ENCODE measurements around the gene ENOX1.
"Not testable (repeated sequence)": the region's sequence is repeated elsewhere in the genome, so short reads cannot be mapped to it uniquely, and the experiment has no call there.

ENOX1 gene

DNA sequence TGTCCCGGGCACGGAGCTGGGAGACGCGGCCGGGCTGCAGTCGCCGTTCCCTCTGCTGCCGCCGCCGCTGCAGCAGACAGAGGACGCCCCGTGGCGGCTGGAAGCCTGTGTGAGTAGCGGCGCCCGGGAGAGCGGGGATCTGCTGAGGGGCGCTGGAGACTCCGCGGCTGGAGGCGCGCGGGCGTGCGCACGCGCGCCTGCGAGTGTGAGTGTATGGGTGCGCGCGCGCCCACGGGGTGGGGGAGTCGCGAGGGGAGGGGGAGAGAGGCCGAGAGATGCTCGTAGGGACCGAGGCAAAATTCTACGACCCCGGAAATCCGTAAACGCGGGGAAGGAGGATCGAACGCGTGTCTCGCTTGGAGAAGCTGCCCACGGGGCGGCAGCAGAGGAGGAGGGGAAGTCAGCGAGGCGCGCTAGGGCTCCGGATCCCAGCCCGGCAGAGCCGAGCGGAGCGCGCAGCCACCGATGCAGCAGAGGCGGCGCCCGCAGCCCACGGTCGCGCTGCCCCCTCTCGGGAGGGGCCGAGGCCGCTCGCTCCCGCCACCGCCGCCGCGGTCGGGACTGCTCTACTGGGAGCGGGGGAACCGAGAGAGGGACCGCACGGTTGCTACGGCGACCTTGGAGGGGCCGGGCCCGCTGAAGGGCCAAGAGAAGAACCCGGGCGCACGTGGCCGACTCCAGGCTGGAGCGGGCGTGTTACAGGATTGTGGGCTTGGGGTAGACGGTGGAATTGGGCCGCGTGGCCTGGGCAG, at the start of gene ENOX1:
Gene ENOX1 (minus strand): TSS at position 207 of the 752 bp plus-strand sequence.
- DNase-seq = no peak

DNA sequence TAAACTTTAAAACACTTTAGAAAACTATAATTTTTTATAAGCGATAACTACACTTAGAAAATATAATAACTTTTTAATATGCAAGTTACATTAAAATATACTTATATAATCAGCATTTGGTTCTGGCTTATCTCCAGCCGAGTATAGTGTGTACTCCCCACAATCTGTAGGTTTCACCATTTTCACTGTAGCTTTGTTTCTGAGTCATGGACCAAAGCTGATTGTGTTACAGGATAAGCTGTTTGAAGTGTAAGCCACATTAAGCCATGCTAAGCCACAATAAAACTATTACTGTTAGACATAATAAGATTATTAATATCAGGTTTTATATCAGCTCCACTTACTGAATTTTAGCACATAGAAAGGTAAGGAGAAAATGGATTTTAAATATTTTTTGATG, 48.9 kb upstream of the ENOX1 start:
- DNase-seq = no peak

DNA sequence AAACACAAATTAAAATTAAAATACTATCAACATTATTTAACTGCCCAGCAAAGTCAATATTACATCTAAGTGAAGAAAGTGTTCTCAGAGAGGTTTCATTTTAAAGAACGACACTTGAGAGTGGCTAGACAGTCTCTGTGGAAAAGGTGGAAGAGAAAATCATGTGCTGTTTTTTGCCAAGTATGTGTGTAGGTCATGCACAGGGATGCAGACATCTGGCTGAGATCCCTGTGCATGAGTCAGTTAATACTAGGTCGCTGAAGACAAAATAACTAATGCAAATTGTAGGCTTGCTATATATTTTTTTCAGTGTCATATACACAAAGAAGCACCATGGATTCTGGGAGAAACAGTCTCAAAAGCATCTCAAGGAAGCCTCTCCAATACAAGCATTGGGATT, 44.3 kb upstream of the ENOX1 start:
- no peak for DNase-seq

DNA sequence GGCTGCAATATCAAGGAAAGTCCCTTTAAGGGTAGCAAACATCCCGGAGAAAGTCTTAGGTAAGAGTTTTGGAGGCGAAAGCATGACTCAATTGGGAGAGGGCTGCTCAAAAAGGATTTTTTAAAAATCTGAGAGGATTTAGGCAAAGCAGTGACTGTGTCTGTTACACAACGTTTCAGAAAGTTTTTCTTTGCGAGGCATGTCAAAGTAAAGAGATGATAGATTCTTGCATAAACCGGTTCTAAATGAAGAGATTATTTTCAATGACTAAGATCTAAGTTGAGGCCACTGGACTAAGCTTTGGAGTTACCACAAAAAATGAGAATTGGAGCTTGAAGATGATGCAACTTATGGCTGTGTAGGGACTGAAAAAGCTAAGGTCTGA, 43.7 kb upstream of the ENOX1 start:
- no peak for DNase-seq

DNA sequence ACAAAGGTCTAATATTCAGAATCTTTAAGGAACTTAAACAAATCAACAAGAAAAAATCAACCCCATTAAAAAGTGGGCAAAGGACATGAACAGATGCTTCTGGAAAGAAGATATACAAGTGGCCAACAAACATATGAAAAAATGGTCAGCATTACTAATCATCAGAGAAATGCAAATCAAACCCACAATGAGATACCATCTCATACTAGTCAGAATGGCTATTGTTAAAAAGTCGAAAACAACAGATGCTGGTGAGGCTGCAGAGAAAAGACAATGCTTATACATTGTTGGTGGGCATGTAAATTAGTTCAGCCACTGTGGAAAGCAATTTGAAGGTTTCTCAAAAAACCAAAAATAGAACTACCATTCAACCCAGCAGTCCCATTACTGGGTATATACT, 37.9 kb upstream of the ENOX1 start:
- not testable (repeated sequence) for DNase-seq

DNA sequence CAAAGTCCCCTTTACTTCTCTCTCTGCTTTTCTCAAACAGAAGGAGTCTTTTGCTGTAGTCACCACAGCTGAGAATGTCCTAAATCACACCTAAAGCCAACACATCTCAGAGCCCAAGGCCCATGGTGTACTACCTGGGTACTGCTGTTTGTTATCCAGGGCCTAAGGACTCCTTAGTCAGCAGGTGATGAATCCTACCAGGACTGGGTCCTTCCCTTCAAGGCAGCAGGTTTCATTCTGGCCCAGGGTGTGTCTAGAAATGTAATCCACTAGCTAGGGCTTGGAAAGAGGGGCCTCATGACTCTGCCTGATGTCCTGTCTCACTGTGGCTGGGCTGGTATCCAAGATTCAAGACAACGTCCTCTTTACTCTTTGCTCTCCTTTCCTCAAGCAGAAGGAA, 36.2 kb upstream of the ENOX1 start:
- no peak for DNase-seq

DNA sequence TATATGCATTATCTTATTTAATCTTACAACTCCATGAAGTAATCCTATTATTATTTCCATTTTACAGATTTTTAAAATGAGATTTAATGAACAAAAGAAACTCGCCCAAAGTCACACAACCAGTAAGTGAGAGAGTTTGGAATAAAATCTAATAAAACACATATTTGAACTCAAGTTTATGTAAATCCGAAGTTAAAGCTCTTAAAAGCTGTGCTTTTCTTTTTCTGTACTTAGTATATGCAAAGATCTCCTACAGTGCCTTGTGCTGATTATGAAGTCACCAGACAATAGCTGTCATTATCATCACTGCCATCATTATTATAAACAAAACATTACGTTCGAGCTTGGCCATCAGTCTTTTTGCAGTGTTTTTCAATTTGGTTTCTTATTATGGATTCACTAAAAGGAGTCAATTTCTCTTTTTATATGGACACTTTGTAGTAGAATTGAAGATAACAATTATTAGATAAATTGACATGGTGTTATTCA, 29.7 kb upstream of the ENOX1 start:
- DNase-seq = no peak

DNA sequence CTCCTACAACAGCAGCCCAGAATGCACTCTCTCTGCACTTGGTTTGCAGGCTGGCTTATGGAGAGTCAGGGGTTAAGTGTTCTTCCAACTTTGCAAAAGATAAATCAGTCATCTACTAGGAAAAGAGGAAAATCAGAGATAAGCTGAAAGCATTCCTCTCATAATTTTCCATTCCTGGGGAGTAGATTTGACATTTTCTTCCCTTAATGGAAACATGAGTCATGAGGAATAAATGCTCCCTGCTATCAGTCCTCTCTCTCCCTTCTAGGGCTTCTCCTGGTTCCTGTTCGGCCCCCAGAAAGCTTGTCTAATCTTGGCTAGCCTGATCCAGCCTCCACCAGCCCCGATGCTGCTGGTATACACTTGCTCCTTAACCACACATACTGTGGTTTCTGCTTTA, 28.4 kb upstream of the ENOX1 start:
- no peak for DNase-seq

DNA sequence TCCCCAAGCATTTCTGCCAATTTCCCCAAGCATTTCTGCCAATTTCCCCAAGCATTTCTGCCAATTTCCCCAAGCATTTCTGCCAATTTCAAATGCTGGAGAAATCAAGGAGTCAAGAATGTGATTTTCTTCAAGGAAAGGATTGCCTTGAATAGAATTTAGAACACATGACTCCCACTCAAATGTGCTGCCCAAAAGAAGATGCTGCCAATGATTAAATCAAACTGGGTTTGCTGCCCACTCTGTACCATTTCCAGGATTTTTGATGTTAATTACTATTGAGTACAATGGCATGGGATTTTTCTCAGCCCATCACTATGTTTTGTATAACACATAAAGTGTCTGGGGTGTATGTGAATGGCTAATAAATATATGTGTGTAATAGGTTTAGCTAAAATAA, 21.9 kb upstream of the ENOX1 start:
- DNase-seq = no peak

DNA sequence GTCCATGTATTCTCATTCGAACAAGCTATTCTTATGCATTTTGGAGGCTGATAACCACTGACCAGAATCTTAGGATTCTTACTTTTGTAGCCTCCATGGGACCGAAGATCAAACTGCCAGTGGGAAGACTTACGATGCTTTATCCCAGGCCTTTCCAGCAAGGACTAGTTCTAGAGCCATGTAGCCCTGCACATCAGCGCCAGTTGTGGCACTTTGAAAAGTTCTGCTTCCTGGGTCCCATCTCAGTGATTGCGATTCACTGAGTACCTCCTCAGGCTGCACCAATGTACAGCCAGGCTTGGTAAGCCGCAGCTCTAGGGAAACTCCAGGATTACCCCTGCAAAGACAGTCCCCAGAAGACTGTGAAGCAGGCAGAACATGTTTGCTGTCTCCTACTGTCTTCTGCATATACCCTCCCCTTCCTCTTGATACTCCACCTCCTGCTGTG, 18.9 kb upstream of the ENOX1 start:
- DNase-seq = no peak

DNA sequence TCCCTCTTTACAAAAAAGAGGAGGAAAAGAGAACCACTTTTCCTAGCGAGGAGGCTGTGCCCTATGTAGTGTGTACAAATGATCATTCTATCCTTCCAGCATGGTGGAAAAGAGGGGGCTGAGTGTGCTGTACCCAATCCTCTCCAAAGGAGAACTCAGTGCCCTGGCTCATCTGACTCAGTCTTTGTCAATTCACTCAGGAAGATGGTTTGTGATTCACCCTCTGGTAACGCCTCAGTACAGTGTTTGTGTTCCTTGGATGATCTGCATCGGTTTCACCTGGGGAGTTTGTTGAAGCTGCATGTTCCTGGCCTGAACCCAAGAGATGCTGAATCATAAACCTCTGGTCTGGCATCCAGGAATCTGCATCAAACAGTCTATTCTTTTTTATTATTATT, 18.3 kb upstream of the ENOX1 start:
- DNase-seq = no peak

DNA sequence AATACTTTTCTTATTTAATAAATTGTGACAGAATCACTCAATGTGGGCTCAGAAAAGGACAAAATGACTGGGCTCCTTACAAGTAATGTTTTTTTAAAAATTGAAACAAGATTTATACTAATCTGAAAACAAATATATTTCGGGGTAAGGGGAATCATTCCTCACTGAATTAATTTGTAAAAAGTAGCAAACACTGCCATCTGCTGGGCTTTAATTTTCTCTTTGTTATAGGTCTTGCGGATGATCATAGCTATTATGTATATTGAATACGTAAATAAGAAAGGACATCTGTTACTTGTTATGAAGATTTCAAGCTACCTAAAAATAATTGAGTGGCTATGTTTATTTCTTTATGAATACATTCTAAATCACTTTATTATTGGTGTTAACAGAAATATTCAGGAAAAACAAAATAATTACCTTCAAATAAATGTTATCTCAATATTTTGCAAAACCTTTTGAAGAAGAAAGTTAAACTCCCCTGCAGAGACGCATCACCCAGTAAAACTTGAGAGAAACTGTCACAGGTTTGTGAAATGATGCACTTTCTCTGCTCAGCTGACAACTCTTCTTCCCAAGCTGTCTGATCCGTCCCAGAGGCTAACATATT, 17.8 kb upstream of the ENOX1 start:
- DNase-seq = peak; percentile 45 to 52

DNA sequence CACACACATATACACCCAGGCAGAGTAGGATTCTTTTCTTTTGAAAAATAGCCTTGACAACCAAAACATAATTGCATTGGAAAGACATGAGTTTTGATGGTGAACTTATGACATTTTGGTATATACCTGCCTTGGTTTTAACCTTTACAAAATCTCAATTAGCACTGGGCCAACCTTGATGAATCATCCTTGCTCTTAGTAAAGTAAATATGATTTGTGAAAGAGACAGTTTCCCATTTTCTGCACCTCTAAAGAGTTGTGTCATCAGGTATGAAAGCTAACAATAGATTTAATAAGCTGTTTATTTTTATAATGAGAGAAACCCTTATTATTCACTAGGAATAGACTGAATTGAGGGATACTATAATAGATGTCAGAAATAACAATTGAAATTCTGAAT, 15.7 kb upstream of the ENOX1 start:
- no peak for DNase-seq

DNA sequence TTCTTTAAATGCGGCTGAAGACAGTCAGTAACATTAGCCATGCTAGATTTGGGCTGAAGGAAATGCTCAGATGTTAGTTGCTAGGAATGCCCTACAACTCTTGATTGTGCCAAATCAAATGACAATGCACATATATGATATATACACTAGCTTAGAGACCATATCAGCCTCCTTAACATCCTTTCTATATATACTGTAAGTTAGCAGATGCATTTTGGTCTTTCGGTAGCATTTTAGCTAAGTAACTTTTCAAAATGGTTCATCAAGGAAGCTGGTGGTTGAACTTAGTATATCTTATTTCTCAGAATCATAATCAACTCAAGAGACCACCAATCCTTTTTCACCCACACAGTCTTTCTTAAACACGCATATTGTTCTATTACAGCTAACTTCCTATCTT, 14.1 kb upstream of the ENOX1 start:
- no peak for DNase-seq

DNA sequence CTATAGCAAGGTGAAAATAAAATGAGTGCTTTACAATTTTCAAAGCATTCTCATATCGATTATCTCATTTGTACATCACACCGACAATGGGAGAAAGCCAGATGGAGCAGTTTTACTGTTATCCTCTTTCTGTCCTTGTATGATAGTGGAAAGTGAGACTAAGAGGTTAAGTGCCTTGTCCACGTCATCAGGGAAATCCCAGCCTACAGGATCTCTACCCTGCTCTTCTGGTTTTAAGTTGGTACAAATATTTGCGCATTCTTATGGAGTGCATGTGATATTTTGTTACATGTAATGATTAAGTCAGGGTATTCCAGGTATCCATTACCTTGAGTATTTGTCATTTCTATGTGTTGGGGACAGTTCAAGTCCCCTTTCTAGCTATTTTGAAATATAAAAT, 12.4 kb upstream of the ENOX1 start:
- DNase-seq = no peak

DNA sequence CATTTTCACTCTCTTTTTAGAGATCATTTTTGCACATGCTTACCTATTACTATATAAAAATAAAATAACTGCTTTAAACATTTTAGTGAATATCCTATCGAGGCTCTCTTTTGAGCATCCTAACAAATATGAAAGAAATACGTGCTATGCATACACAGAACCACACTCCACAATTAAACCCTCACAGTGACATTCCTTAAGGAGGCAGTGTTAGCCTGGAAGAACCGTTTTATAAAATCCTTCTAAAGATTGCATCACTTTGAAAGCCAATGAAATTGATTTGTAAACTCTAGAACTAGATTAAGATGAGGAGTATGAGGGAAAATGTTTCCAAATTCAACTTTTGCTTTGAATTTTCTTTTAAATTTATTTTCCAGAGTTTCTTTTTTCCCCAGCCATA, 11.1 kb upstream of the ENOX1 start:
- DNase-seq = no peak

DNA sequence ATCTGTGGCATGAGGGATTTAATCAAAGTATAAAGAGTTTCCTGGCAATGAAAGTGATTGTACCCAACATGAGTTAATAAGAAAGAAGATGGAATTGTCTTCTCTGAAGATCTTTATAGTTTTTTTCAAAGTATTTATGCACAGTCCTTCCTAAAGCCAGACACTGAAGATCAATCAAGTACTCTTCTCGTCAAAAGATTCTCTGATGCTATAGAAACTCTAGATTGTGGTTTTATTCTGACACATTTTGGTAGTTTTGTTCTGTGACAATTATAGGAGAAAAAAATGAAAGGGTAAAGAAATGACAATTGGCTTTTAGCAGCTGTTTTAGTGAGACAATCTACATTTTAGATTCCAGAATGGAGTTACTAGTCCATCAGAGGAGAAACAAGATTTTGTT, 10.4 kb upstream of the ENOX1 start:
- no peak for DNase-seq

DNA sequence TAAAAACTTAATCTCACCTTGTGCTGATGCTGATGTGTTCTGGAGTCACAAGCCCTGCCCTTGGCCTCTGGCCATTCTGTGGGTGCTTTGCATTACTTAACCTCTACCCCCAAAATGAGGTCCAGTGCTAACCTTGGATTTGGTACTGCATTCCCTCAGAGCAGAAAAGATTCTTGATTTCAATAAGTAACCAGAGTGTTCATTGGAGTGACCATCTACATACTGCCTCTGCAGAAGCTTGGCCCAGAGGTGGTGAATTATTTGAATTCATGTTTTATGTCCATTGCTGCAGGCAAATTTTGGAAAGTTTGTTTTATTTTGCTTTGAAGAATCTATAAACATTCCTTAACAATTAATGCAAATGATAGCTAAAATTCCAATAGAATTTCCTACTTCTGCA, 7.6 kb upstream of the ENOX1 start:
- DNase-seq = no peak

DNA sequence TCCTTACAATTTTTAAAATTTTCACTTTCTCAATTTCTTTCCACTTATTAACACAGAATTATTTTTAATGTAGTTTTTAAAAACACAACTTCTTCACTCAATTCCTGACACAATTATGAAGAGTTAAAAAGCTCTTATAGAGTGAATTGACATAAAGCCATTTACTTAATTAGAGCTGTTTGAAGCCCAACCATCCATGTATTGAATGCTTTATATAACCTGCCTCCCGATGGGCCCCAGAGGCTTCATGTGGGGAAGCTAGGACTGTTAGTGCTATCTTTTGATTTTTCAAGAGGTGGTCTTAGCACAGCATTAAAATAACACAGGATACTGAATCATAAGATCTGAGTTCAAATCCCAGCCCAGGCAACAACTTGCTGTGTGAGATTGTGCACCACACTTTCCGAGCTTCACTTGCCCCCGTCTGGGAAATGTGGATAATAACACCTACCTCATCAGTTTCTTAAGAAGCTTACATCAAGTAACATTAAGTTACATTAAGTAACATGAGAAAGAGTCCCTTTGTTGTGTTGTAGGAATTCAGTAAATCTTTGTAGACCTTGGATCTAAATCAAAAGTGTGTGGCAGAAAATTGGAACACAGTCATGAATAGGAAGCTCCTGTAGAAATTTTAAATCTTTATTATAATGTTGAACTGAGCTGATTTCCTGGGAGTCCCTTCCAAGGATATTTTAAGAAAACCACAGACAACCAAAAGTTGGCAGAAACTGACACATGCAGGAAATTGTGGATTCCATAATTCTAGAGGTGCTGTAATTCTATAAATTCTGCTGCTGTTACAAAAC, 5.5 kb upstream of the ENOX1 start:
- no peak for DNase-seq

DNA sequence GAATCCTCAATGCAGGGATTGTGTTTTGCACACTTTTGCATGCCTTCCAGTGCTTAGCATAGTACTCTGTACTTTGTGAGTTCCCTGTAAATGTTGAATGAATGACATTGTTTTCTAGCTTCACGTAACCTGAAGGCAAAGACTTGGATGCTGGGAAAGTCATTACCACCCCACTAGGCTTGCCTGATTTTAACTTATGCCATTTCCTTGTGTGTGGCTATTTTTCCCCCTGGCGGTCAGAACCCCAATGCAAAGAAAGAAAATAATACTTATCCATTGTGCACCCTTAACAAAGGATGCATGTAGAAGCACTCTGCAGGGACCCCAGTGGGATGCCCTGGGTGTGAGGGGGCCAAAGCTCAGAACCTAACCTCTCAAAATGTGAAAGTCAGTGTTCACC, 1.2 kb upstream of the ENOX1 start:
- no peak for DNase-seq

DNA sequence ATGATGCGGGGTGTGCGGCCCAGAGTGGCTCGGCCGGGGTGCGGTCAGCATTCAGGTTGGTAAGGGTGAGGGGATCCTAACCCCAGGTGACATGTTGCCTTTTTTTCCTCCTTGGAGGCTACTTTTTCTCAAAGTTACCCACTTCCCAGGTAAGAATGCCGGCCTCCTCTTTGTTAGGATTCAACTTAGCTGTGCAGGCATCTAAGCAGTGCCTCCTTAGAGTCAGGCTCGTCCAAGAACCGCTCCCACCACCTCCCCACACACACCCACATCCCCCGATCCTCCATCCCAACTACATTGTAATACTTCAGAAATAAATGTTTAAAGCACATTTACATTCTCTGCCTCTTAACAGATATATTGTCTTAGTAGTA, 733 bp upstream of the ENOX1 start:
- DNase-seq = no peak

DNA sequence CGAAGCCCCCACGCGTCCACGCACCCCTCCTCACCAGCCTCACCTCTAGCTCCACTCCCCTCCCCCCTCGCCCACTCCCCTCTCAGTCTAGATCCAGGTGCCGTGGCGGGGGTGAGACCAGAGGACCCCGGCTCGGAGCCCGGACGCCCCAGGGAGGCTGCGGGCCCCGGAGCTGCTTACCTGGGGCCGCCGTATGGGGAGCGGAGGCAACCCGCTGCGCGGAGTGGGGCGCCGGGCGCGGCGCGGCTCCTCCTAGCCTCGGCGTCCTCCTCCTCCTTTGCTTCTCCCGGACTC, 353 bp downstream of the ENOX1 start:
- no peak for DNase-seq

DNA sequence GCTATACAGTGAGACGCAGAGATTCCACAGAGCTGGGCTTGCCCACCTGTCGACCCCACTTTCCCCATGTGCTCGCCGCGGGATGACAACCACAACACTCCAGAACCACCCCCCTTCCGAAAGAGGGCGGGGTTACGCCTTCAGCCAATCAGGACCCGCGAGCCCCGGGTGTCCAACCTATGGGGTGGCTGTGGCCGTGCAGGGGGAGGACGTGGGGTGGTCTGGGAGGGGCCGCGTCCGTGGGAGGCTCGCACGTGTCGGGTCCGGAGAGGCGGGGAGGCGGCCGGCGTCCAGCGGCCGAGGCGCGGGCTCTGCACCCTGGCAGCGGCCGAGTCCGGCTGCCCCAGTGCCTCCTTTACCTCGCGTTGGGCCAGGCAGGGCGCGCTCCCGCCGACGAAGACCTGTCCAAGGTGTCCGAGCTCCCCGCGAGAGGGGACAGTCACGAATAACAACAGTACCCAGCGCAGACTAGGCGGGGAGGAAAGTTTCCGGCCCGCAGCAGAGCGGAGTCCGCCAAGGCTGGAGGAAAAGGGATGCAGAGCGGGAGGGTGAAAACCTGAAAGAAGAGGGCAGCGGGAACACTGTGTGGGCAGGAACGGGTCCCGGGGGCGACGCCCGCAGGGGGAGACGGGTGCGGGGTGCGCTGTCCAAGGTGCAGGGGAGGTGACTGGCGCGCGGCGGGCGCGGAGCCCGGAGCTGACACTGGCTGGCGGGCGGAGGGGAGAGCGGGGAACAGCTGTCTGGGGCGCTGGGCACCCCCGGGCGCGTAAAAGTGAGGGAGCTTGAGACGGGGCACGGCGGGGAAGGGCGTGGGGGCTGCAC, 911 bp downstream of the ENOX1 start:
- DNase-seq = no peak

Data from AML-193 (cell line).